Esophagus muscularis mucosa (tissue), 4 donors: ENCODE data around the gene GABRR2.

ENCODE experiments used
- EP300 ChIP-seq: sonication (generic); formaldehyde crosslinking; IDR thresholded peaks from one replicate; pipeline ENCODE4 v1.6.1; 2017; ENCODE audit warnings: antibody characterized with exemption
- POLR2A ChIP-seq: fragments of 450-650 bp; IDR thresholded peaks from one replicate; pipeline ENCODE4 v1.6.1; 2017; ENCODE audit warnings: antibody characterized with exemption, moderate library complexity, mild to moderate bottlenecking, low read depth
- TF ChIP-seq, protein P1 (sequence below), 3 experiments: fragments of 200-600 bp in 2 of 3; fragments of 450-650 bp in 1 of 3; sonication (generic) in 2 of 3; IDR thresholded peaks; one replicate each; pipeline ENCODE4 v1.5.1; 2017 to 2019; ENCODE audit warnings: antibody characterized with exemption in 3 of 3, mild to moderate bottlenecking in 2 of 3, moderate library complexity in 1 of 3

DNA sequence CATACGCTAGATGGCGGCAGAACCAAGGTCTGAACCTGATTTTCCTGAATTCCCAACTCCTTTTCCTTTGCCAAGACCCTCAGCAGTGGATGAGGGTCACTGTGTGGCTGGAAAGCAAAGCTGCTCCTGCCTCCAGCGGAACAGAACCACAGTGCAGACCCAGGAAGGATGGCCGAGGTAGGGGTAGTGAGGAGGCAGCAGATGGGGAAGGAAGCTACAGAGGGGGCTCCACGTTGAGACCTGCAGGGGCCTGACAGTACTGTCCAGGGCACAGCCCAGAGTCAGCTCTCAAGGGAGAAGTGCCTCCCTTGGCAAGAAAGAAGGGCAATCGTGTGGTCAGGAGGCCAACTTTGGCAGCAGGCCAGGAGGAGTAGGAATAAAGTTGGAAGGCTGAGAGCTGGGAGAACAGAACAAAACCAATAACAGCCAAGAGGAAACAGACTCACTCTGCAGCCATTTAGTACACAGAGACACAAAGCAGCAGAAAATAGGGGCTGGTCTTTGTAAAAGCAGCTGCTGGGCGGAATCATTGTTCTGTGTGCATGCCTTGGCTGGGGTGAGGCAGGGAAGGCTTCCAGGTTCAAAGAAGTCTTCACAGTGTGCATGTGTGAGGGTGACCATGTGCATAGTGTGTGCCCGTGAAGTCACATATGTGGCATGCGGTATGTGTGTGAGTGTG, 3.1 kb downstream of the GABRR2 start:
- TF ChIP-seq EP300 (no peak), POLR2A (no peak)
- TF ChIP-seq, protein P1, sequence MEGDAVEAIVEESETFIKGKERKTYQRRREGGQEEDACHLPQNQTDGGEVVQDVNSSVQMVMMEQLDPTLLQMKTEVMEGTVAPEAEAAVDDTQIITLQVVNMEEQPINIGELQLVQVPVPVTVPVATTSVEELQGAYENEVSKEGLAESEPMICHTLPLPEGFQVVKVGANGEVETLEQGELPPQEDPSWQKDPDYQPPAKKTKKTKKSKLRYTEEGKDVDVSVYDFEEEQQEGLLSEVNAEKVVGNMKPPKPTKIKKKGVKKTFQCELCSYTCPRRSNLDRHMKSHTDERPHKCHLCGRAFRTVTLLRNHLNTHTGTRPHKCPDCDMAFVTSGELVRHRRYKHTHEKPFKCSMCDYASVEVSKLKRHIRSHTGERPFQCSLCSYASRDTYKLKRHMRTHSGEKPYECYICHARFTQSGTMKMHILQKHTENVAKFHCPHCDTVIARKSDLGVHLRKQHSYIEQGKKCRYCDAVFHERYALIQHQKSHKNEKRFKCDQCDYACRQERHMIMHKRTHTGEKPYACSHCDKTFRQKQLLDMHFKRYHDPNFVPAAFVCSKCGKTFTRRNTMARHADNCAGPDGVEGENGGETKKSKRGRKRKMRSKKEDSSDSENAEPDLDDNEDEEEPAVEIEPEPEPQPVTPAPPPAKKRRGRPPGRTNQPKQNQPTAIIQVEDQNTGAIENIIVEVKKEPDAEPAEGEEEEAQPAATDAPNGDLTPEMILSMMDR (IDR thresholded peaks at IDR 0.05) = peak in 2 of 3 experiments; percentile 9 to 20
